RCC 7860 (cell line): ENCODE measurements around the gene ADAMTSL1.

Source experiments
- DNase-seq: peaks from one replicate; pipeline ENCODE4 v3.0.0-alpha.2; 2015; ENCODE audit warnings: low spot score
- FAIRE-seq: peaks from 2 replicates; lab custom pipeline; 2012; peaks lifted over from hg19 to GRCh38; lab: Jason Lieb, UNC

The ADAMTSL1 gene

GRCh38 chr9:18721267-18721994, 247.5 kb downstream of the ADAMTSL1 start:
- FAIRE-seq = no peak
- no peak for DNase-seq

- DNase-seq (no peak), FAIRE-seq (no peak)
These were observed 248.0 kb downstream of the ADAMTSL1 start for GRCh38 chr9:18721995-18722310.

GRCh38 chr9:18722882-18723281, 248.9 kb downstream of the ADAMTSL1 start:
- FAIRE-seq (no peak), DNase-seq (no peak)

GRCh38 chr9:18723366-18723765, 249.4 kb downstream of the ADAMTSL1 start:
- no peak for FAIRE-seq

GRCh38 chr9:18726546-18726945, 252.6 kb downstream of the ADAMTSL1 start:
- DNase-seq = no peak
- FAIRE-seq = no peak

More at GRCh38 chr9:18723366-18723765, 249.4 kb downstream of the ADAMTSL1 start:
- DNase-seq = no peak

- no peak for DNase-seq
- FAIRE-seq = no peak
These were observed 254.0 kb downstream of the ADAMTSL1 start for GRCh38 chr9:18727904-18728303.

- no peak for FAIRE-seq
- no peak for DNase-seq
These were observed 254.7 kb downstream of the ADAMTSL1 start for GRCh38 chr9:18728642-18729041.

GRCh38 chr9:18730241-18730640, 256.3 kb downstream of the ADAMTSL1 start:
- FAIRE-seq (no peak), DNase-seq (no peak)

- FAIRE-seq (no peak), DNase-seq (no peak)
These were observed 265.2 kb downstream of the ADAMTSL1 start for GRCh38 chr9:18739127-18739526.

- no peak for FAIRE-seq
These were observed 265.8 kb downstream of the ADAMTSL1 start for GRCh38 chr9:18739641-18740318.

GRCh38 chr9:18741359-18741758, 267.4 kb downstream of the ADAMTSL1 start:
- DNase-seq (no peak), FAIRE-seq (no peak)

More at GRCh38 chr9:18739641-18740318, 265.8 kb downstream of the ADAMTSL1 start:
- DNase-seq = no peak

- DNase-seq (no peak), FAIRE-seq (no peak)
These were observed 268.0 kb downstream of the ADAMTSL1 start for GRCh38 chr9:18741945-18742344.

GRCh38 chr9:18743421-18743820, 269.5 kb downstream of the ADAMTSL1 start:
- FAIRE-seq (no peak), DNase-seq (no peak)

GRCh38 chr9:18743971-18744370, 270.0 kb downstream of the ADAMTSL1 start:
- DNase-seq (no peak), FAIRE-seq (no peak)

GRCh38 chr9:18745710-18746109, 271.8 kb downstream of the ADAMTSL1 start:
- DNase-seq = no peak
- no peak for FAIRE-seq

- no peak for DNase-seq
- FAIRE-seq = no peak
These were observed 272.7 kb downstream of the ADAMTSL1 start for GRCh38 chr9:18746631-18747030.

GRCh38 chr9:18747595-18747994, 273.6 kb downstream of the ADAMTSL1 start:
- DNase-seq = no peak
- FAIRE-seq = no peak

GRCh38 chr9:18748251-18748701, 274.3 kb downstream of the ADAMTSL1 start:
- FAIRE-seq = no peak
- DNase-seq = no peak

GRCh38 chr9:18749711-18750110, 275.8 kb downstream of the ADAMTSL1 start:
- FAIRE-seq (no peak), DNase-seq (no peak)

GRCh38 chr9:18753904-18754303, 280.0 kb downstream of the ADAMTSL1 start:
- FAIRE-seq (no peak), DNase-seq (no peak)

- no peak for DNase-seq
- no peak for FAIRE-seq
These were observed 280.6 kb downstream of the ADAMTSL1 start for GRCh38 chr9:18754537-18754936.

GRCh38 chr9:18755263-18755662, 281.3 kb downstream of the ADAMTSL1 start:
- FAIRE-seq (no peak), DNase-seq (no peak)
